Measurements from ENCODE around the gene AGA.

AGA gene

DNA sequence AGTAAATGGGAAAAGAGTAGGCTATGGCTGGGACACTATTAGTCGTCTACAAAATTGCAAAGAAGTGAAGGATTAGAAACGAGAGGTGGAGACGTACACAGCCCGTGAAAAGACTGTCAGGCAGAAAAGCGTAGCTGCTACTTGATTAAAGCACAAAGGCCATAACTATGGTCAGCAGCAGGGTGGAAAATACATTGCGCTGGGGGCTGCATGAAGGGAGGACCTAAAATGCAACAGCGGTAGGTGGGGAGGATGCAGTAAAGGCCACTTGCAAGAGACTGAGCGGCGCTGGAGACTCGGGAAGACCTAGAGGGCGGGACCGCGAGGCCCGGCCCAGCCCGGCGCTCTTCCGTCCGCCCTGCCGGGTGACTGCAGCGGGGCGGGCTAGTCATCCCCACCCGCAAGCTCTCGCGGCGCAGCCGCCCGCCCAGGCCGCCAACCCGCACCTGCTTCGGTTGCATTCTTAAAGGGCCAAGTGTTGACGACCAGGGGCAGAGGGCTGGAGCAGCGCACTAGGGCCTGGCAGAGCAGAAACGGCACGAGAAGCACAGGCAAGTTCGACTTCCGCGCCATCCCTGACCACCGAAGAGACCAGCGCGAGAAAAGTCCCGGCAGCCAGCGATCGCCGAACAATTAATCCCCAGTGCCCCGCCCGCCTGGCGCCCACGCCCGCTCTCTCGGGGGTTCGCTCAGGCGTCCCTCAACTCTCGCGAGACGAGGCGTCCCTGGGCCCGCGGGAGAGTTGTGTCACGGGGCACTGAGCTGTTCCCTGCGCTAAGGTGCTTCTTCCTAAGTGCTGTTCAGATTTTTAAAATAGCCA, at the start of gene AGA:
Gene AGA, minus strand, starts transcription at position 635 of the 820 bp plus-strand sequence. Its CDS starts 62 bp downstream, at position 573.
- peak; percentile 92 for DNase-seq

GRCh38 chr4:177492022-177492421, 49.8 kb upstream of the AGA start:
- DNase-seq = no peak

DNA sequence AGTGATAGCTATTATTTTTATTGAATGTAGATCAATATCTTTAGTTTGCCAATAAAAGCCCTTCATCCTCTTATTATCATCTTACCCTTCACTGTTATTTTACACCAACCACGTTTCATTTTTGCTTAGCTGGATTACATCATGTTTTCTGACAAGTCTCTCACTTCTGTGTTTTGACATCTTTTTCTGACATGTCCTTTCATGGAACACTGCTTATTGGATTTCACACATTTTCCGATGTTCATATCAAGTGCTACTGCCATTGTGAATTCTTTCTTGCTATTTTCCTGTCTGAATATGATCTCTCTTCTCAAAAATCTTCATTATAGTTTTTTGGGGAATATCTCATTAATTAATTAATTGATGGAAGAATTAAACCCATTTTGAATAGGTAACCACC, 48.5 kb upstream of the AGA start:
- DNase-seq = no peak

DNA sequence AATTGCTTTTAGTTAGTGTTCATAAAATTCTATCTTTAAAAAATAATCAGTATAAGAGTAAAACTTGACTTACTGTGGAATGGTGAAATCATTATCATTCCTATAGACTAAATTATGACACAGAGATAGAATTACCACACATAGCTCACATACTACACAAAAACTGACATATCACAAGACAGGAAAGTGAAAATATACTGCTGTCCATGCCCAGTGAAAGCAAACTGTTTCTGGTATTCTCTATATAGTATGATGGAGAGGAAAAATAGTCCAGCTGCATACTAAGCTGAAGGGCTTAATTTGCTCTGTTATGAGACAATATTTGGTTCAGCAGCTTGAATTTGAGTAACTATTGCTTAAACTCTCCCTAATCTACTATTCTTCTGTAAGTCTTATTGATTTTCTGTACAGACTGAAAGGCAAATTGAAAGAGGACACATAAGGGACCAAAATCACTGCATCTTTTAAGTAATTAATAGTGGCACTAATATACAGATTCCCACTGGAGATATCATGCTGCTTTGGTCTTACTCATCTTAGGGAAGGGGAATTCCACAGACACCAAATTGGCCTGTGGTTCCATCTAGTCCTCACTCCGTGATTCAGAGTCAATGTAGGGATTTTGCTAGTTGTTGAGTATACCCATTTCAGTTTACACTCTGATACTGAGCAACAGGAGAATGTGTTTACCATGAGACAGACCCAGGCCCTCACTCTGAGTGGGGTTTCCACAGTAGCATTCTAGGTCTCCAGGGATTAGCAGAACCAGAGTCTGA, 47.4 kb upstream of the AGA start:
- DNase-seq = no peak

DNA sequence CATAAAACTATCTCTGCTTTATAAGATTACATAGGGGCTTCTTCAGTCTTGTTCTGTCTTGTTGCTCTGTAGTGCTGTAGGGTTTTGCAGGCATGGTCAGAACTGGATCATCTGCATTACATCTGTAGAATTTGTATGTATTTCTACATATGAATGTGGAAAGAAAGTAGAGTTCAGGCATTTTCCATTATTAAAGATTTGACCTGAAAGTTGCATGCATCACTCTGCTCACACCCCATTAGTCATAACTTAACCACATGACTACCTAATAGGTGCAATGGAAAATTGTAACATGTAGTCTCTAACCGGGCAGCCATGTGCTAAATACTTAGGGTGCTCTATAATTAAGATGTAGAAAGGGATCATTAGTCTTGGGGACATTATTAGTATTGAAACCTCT, 45.7 kb upstream of the AGA start:
- DNase-seq = no peak

DNA sequence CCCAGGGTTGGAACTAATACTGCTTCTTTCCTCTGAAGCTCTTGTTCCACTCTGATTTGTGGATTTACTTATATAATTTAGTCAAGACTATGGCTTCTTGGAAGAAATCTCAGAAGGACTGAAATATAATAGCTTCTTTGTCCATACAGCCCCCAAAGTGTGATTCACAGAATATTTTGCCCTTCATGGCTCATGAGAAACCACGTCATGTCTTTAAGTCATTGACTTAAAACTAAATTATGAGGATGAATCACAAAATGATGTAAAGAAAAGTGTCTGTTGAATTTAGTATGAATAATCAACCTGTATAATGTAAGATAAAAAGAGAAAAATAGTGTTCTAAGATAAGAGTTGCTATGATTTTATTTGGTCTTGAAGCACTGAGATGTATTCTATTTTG, 43.3 kb upstream of the AGA start:
- no peak for DNase-seq

DNA sequence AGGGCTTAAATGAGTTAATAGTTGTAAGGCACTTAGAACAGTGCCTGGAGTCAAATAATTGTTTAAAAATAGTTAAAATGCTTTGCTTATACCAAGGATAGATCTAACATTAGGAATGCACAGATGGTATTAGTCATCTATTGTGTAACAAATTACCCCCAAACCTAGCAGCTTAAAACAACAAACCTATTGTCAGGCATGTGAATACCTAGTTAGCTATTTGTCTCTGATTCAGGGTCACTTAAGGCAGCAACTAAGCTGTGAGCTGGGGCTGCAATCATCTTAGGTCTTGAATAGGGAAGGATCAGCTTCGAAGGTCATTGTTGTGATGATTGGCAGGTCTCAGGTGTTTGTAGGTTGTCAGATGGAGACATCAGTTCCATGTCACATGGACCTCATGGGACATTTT, 42.4 kb upstream of the AGA start:
- no peak for DNase-seq

DNA sequence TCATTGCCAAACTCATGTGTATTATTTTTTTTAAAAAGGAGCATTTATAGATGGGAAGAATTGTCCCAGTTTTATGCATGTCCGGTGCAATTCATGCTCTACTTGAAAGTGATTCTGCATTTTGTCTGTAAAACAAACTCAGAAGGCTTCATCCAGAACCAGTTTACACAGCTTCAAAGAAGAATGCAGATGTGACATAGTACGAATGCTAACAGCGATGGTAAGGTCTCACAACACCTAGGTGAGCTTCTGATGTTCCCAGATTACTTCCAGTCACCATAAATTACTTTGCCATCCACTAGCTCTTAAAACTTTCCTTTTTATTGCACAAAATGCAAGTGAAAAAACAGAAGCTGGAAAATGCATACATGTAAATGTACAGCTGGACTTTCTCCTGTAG, 41.5 kb upstream of the AGA start:
- no peak for DNase-seq

GRCh38 chr4:177483271-177483670, 41.0 kb upstream of the AGA start:
- DNase-seq = no peak

GRCh38 chr4:177482367-177482766, 40.1 kb upstream of the AGA start:
- no peak for DNase-seq

GRCh38 chr4:177480795-177481194, 38.6 kb upstream of the AGA start:
- no peak for DNase-seq

- no peak for DNase-seq
Measured at GRCh38 chr4:177479063-177479462, 36.8 kb upstream of the AGA start.

GRCh38 chr4:177478496-177478895, 36.3 kb upstream of the AGA start:
- DNase-seq = no peak

- DNase-seq = no peak
Measured at GRCh38 chr4:177473991-177474390, 31.8 kb upstream of the AGA start.

DNA sequence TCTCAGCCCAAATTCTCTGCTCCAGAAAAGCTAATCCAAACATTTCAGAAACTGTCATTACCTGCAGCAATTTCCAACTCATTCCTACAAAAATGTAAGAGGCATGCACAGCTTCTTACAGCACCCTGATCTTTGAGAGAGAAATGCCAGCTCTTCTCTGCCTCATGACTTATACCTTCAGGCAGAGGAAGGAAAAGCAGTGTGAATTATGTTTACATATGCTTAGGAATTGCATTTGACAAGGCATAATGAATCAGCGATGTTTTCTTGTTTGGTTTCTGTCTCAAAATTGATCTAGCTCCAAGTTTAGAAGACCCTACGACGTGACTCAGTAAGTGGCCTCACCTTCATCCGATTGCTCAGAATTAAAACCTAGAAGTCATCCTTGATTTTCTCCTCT, 21.8 kb upstream of the AGA start:
- no peak for DNase-seq

DNA sequence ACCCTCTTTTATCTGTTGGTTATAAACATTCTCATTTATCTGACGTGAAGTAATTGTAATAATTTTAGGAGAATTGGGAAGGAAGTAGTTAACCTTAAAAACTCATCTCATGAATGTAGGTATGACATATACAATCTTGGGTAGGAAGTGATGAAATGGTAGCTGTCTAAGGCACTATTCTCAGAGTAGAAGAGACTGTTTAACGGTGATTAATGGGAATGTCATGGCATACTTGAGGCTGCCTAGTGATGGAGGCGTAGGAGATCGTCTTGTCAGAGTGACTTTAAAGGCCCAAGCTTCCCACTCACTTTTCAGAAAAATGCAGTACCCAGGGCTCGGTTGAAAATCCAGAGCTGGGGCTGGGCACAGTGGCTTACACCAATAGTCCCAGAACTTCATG, 19.4 kb upstream of the AGA start:
- no peak for DNase-seq

GRCh38 chr4:177460460-177460859, 18.2 kb upstream of the AGA start:
- no peak for DNase-seq

DNA sequence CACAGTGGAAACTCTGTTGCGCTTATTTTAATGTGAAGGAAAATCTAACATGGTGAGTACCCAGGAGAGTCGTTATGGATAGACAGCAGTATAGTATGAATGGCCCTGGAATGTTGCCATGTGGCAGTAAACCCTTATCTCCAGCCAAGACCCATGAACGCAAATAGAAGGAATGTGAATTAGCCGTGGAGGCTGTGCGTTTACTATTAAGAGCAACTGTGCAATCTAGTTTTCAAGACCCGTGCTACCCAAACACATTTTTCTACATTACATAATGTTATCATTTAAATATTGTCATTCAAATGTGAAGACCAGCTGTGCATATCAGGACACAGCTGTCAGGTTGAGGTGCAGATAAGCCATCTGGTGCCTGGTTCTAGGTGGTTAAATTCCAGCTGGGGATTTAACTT, 13.3 kb upstream of the AGA start:
- peak; percentile 49 for DNase-seq

DNA sequence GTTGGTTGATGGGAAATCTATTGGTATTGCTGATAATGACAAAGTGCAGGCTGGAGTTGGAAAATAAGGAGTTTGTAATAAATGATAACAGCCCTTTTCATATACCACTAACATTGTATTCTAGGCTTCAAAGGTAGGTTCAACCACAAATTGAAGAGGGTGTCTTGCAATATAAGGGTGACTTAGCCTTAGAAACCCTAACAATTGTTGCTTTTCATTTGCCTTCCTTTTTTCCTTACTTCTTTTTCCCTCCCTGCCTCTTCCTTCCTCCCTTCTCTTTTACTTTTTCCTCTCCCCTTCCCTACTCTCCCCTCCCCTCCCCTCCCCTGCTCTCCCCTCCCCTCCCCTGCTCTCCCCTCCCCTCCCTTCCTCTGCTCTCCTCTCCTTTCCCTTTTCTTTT, 10.9 kb upstream of the AGA start:
- no peak for DNase-seq

GRCh38 chr4:177451108-177451500, 8.9 kb upstream of the AGA start:
- no peak for DNase-seq

DNA sequence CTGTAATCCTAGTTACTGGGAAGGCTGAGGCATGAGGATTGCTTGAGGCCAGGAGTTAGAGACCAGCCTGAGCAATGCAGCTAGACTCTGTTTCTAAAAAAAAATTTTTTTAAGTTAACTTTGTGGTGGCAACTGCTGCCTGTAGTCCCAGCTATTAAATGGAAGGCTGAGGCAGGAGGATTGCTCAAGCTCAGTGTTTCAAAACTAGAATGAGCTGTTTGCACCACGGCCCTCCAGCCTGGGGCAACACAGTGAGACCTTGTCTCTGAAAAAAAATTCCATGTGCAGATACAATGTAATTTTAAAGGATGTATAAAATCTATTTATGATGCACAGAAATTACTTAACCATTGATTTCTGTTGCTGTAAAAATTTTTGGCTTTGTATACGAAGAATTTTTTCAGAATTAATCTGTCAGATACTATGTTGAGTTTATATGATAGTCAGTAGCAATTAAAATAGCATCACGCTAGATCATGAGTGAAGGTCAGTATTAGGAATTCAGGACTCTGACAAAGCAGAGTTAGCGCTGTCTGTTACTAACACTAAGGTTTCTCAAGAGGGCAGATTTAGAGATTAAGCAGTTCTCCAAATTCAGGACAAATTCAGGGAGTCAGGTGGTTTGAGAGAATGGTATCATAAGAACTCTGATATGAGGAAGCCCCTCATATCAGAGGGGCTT, 8.3 kb upstream of the AGA start:
- DNase-seq = no peak

DNA sequence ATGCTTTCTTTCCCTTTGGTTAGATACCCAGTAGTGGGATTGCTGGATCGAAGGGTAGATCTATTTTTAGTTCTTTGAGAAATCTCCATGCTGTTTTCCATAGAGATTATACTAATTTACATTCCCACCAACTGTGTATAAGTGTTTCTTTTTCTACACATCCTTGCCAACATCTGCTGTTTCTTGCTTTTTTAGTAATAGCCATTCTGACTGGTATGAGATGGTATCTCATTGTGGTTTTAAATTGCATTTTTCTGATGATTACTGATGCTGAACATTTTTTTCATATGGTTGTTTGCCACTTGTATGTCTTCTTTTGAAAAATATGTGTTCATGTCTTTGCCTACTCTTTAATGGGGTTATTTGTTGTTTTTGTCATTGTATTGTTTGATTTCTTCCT, 6.6 kb upstream of the AGA start:
- DNase-seq = no peak

- DNase-seq = no peak
Measured at GRCh38 chr4:177447417-177448004, 5.3 kb upstream of the AGA start.
